VCaP (cell line): ENCODE data around the gene MARK1.
A peak's percentile ranks its signal among the peaks of the same experiment; 100 is the strongest.

Experiments used
- H3K27ac ChIP-seq: fragments of 450-650 bp; 2 replicates; pipeline ENCODE4 v1.5.1; 2017
- CTCF ChIP-seq: fragments of 450-650 bp; conservative IDR thresholded peaks from 2 replicates; pipeline ENCODE4 v1.5.1; 2017; ENCODE audit warnings: mild to moderate bottlenecking, moderate library complexity

Gene MARK1

GRCh38 chr1:220616836-220617235 is 88.9 kb downstream of the MARK1 start:
- TF ChIP-seq CTCF: no peak

GRCh38 chr1:220628431-220628830 is 100.5 kb downstream of the MARK1 start:
- no peak for TF ChIP-seq CTCF
- H3K27ac ChIP-seq: no peak overlapping the region

More at GRCh38 chr1:220616836-220617235, 88.9 kb downstream of the MARK1 start:
- no peak overlapping the region for H3K27ac ChIP-seq

GRCh38 chr1:220631238-220631815 is 103.4 kb downstream of the MARK1 start:
- peak overlapping the region; percentile 17; the same call in 1 of the 2 replicates for H3K27ac ChIP-seq
- no peak for TF ChIP-seq CTCF

- H3K27ac ChIP-seq: no peak overlapping the region
- no peak for TF ChIP-seq CTCF
Observed at GRCh38 chr1:220637759-220638158, 109.8 kb downstream of the MARK1 start.

- H3K27ac ChIP-seq: no peak overlapping the region
- no peak for TF ChIP-seq CTCF
Observed at GRCh38 chr1:220642285-220642684, 114.3 kb downstream of the MARK1 start.

- no peak for TF ChIP-seq CTCF
- H3K27ac ChIP-seq: no peak overlapping the region
Observed at GRCh38 chr1:220652995-220653394, 125.1 kb downstream of the MARK1 start.

GRCh38 chr1:220655509-220655908 is 127.6 kb downstream of the MARK1 start:
- no peak for TF ChIP-seq CTCF
- H3K27ac ChIP-seq: no peak overlapping the region
